Vagina (tissue), 2 donors: ENCODE results near the gene C7orf33. TPM values are rescaled to one million over a fixed set of nuclear protein-coding genes. Genes with fewer than 3 reads are reported as not detected.

Experiments
- DNase-seq, 2 donors: peaks; one replicate each; pipeline ENCODE4 v3.0.0-alpha.2; 2017; ENCODE audit errors: extremely low spot score in 2 of 2
- H3K27ac ChIP-seq: fragments of 200-600 bp; sonication (generic); one replicate; pipeline ENCODE4 v1.5.1; 2019
- H3K27me3 ChIP-seq: fragments of 200-600 bp; sonication (generic); one replicate; pipeline ENCODE4 v1.5.1; 2019
- H3K36me3 ChIP-seq, 2 donors: fragments of 200-600 bp; sonication (generic); one replicate each; pipeline ENCODE4 v1.5.1; 2017 to 2019
- H3K4me1 ChIP-seq: fragments of 200-600 bp; sonication (generic); one replicate; pipeline ENCODE4 v1.5.1; 2019
- H3K4me3 ChIP-seq, 2 donors: fragments of 200-600 bp; sonication (generic); 1 replicate in 1 of 2; 2 replicates in 1 of 2; pipeline ENCODE4 v1.5.1; 2016 to 2019
- H3K9me3 ChIP-seq: fragments of 200-600 bp; sonication (generic); one replicate; pipeline ENCODE4 v1.5.1; 2019
- POLR2A ChIP-seq, 2 donors: fragments of 450-650 bp; IDR thresholded peaks; one replicate each; pipeline ENCODE4 v1.6.1; 2017; ENCODE audit warnings: antibody characterized with exemption in 2 of 2, mild to moderate bottlenecking in 2 of 2, moderate library complexity in 2 of 2
- POLR2AphosphoS5 ChIP-seq, 2 donors: sonication (generic); formaldehyde crosslinking; IDR thresholded peaks; one replicate each; pipeline ENCODE4 v1.9.0; 2017; ENCODE audit warnings: antibody characterized with exemption in 2 of 2, mild to moderate bottlenecking in 2 of 2, low read depth in 1 of 2; ENCODE audit not compliant: insufficient read depth in 1 of 2
- intact Hi-C: fragments of 100-400 bp; cut with DNase I; formaldehyde crosslinking; loops from one replicate; pipeline ENCODE4 v1.15.1; 2023
- total RNA-seq: library from RNA; depleted of rRNA; stranded (reverse); fragments of >200 nt; gene quantifications from one replicate; pipeline ENCODE4 v1.2.3, GENCODE V29; 2016
- TF ChIP-seq, protein P1 (sequence below), 3 experiments: fragments of 450-650 bp in 2 of 3; fragments of 200-600 bp in 1 of 3; sonication (generic) in 1 of 3; IDR thresholded peaks; one replicate each; pipeline ENCODE4 v1.5.1; 2017 to 2019; ENCODE audit warnings: antibody characterized with exemption in 3 of 3, mild to moderate bottlenecking in 2 of 3, moderate library complexity in 2 of 3

The C7orf33 gene
- total RNA-seq, 1 donor from 2014 or later: not detected

DNA sequence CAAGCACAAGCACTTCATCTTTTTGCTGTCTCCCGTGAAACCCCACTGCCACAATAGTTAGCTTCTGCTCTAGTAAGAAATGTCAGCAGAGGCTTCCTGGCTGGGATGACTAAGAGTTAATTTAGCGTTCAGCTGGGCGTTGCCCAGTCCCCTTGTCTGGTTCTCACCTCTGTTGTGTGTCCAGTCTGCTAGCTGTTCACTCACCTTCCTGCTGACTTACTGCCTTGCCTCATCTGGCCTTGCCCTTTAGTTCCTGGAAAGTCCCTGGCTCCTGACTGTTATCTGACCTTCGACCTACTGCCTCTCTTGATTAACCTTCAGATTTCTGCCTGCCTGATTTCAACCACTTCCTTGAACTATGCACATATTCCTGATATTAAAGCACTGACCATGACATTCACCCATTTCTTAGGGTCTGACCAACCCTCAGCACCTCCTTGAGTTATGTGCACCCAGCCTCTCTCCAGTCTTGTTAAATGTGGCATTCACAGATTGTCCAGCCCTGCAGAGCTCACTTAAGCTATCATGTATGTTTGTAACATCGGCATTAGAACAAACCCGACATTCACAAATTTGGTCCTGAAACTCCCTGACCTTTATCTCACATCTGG lies 30.3 kb downstream of the C7orf33 start:
- Histone ChIP-seq H3K27me3 (no peaks in the 10 kb centered on the region), H3K4me1 (peaks cover 6% of the 10 kb centered on the region), H3K36me3 (no peaks in the 10 kb centered on the region), H3K9me3 (no peaks in the 10 kb centered on the region), H3K4me3 (no peak overlapping the region), H3K27ac (no peak overlapping the region)
- TF ChIP-seq, protein P1, sequence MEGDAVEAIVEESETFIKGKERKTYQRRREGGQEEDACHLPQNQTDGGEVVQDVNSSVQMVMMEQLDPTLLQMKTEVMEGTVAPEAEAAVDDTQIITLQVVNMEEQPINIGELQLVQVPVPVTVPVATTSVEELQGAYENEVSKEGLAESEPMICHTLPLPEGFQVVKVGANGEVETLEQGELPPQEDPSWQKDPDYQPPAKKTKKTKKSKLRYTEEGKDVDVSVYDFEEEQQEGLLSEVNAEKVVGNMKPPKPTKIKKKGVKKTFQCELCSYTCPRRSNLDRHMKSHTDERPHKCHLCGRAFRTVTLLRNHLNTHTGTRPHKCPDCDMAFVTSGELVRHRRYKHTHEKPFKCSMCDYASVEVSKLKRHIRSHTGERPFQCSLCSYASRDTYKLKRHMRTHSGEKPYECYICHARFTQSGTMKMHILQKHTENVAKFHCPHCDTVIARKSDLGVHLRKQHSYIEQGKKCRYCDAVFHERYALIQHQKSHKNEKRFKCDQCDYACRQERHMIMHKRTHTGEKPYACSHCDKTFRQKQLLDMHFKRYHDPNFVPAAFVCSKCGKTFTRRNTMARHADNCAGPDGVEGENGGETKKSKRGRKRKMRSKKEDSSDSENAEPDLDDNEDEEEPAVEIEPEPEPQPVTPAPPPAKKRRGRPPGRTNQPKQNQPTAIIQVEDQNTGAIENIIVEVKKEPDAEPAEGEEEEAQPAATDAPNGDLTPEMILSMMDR (IDR thresholded peaks at IDR 0.05): no peak
- TF ChIP-seq POLR2AphosphoS5 (IDR thresholded peaks at IDR 0.05; ENCODE audit: insufficient read depth in 1 of 2, low read depth in 1 of 2) (no peak), POLR2A (IDR thresholded peaks at IDR 0.05) (no peak)
- intact Hi-C loops: no loop called here
- no peak for DNase-seq

DNA sequence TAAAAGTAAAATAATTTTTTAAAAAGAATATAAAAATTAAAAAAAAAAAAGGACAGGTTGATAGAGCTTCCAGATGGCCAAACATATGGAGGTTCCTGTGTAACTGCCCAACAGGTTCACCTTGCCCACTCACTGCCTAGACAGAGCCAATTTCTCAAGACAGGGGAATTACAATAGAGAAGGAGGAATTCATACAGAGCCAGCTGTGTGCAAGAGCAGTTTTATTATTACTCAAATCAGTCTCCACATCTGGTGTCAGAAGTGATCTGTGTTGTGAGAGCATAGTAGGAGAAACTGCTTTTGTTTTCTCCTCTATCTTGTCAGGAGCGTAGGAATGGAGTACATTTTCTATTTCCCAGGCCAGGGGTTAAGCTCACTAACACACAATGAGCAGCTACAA lies 31.0 kb downstream of the C7orf33 start:
- Histone ChIP-seq H3K36me3 (no peaks in the 10 kb centered on the region), H3K27me3 (no peaks in the 10 kb centered on the region), H3K9me3 (no peaks in the 10 kb centered on the region), H3K27ac (no peak overlapping the region), H3K4me3 (no peak overlapping the region), H3K4me1 (peaks cover 6% of the 10 kb centered on the region)
- intact Hi-C loops: no loop called here
- DNase-seq: no peak
- TF ChIP-seq POLR2AphosphoS5 (IDR thresholded peaks at IDR 0.05; ENCODE audit: insufficient read depth in 1 of 2, low read depth in 1 of 2) (no peak), POLR2A (IDR thresholded peaks at IDR 0.05) (no peak)
- TF ChIP-seq, protein P1 (IDR thresholded peaks at IDR 0.05): no peak

DNA sequence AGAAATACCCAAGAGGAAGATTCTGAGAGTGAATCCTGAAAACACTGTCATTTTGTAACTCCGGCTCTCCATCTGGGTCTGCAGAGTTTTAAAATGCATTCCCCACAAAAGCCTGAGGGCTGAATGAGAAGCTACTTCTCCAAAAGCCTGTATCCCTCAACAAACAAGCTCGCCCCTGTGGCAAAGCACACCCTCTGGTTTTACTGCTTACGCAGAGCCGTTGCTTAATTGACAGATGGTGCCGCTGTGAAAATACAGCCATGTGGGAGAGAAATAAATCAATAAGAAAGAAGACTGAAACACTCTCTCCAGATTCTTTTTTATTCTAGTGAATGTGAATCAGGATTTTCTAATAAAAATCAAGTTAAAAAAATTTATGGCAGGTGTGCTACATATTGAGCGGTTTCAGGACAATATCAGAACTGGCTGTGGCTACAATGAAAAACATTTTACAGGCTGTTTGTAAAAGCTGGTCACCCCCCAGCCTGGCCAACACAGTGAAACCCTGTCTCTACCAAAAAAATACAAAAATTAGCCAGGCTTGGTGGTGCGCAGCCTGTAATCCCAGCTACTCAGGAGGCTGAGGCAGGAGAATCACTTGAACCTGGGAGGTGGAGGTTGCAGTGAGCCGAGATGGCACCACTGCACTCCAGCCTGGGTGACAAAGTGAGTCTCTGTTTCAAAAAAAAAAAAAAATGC lies 32.5 kb downstream of the C7orf33 start:
- no peak for DNase-seq
- no peak overlapping the region for H3K27ac ChIP-seq

DNA sequence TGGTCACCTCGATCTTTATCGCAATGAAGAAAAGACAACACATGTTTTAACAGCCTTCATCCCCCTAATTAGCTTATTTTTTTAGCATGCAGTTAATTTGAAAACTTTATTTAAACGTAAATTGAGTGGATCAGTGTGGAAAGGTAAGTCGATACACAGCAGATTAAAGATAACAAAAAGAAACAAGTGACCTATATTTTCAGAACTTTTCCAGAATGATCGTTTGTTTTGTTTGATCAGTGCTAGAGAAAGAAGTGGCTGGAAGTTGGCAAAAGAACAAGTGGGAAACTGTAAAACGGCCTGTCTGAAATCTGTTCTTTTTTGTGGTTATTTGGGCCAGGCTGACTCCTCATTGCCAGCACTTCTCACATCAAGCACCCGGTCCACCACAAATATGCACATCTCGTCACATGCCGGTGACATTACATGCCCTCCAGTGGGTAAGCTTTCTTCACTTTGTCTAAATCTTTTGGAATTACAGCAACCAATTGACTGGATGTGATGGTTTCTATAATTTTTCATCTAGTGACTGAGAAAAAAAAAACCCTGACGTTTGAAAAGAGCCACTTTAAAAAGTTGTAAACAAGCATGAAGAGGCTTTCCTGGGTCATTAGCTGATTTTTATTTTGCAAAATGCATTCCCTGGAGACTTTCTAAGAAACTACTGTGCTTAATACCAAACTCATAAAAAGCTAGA lies 33.2 kb downstream of the C7orf33 start:
- H3K9me3 ChIP-seq: no peaks in the 10 kb centered on the region
- H3K4me1 ChIP-seq: peaks cover 6% of the 10 kb centered on the region
- TF ChIP-seq POLR2A (IDR thresholded peaks at IDR 0.05) (no peak), POLR2AphosphoS5 (IDR thresholded peaks at IDR 0.05; ENCODE audit: insufficient read depth in 1 of 2, low read depth in 1 of 2) (no peak)
- TF ChIP-seq, protein P1 (IDR thresholded peaks at IDR 0.05): no peak
- H3K27ac ChIP-seq: no peak overlapping the region
- H3K4me3 ChIP-seq: no peak overlapping the region
- no peak for DNase-seq
- H3K27me3 ChIP-seq: no peaks in the 10 kb centered on the region
- intact Hi-C loops: no loop called here
- no peaks in the 10 kb centered on the region for H3K36me3 ChIP-seq

More for the DNA sequence above, 32.5 kb downstream of the C7orf33 start:
- Histone ChIP-seq H3K27me3 (no peaks in the 10 kb centered on the region), H3K9me3 (no peaks in the 10 kb centered on the region), H3K4me3 (no peak overlapping the region), H3K4me1 (peaks cover 6% of the 10 kb centered on the region), H3K36me3 (no peaks in the 10 kb centered on the region)
- TF ChIP-seq, protein P1 (IDR thresholded peaks at IDR 0.05): no peak
- TF ChIP-seq POLR2A (IDR thresholded peaks at IDR 0.05): no peak
- no peak for TF ChIP-seq POLR2AphosphoS5 (IDR thresholded peaks at IDR 0.05; ENCODE audit: insufficient read depth in 1 of 2, low read depth in 1 of 2)
- intact Hi-C loops: no loop called here
